Hematopoietic multipotent progenitor cell (in vitro differentiated cells): ENCODE results near the gene DLD. TPM values are rescaled to one million over a fixed set of nuclear protein-coding genes. Genes with fewer than 3 reads are reported as not detected.
"Not testable (repeated sequence)": the region's sequence is repeated elsewhere in the genome, so short reads cannot be mapped to it uniquely, and the experiment has no call there.

Experiments
- DNase-seq, 3 donors: peaks; one replicate each; pipeline ENCODE4 v3.0.0-alpha.2; 2011 to 2015; ENCODE audit warnings: low read depth in 2 of 3, low spot score in 2 of 3
- total RNA-seq: library from RNA; depleted of rRNA; stranded (reverse); fragments of >200 nt; gene quantifications from one replicate; pipeline ENCODE4 v1.2.3, GENCODE V29; 2012

DLD gene
- 37.7 TPM for total RNA-seq

DNA sequence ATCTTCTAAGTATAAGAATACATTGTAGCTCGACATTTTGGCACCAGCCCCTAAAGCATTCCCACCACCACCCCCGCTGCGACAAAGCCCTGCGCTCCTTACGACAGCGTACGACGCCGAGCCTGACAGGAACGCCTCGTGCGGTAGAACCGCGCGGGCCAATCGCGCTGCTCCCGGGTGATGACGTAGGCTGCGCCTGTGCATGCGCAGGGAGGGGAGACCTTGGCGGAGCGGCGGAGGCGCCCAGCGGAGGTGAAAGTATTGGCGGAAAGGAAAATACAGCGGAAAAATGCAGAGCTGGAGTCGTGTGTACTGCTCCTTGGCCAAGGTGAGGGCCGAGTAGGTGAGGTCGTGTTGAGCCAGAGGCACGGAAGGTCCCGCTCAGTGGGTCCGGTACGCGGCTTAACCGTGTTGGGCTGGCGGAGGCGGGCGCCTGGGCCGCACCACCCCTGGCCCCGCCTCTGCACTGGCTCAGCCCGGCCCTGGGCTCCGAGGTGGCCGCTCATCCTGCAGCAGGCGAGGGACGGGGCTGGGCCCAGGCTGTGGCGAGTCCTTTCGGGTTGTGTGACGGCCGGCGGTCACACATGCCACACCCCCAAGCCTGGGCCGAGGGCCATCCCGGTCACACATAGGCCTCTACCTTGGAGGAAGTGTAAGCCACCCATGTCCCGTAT lies at the start of gene DLD:
Gene DLD (plus strand): TSS at position 222 of the 674 bp plus-strand sequence. CDS start 68 bp downstream, at position 290.
- peak; percentile 81 to 95 (median 93) for DNase-seq

DNA sequence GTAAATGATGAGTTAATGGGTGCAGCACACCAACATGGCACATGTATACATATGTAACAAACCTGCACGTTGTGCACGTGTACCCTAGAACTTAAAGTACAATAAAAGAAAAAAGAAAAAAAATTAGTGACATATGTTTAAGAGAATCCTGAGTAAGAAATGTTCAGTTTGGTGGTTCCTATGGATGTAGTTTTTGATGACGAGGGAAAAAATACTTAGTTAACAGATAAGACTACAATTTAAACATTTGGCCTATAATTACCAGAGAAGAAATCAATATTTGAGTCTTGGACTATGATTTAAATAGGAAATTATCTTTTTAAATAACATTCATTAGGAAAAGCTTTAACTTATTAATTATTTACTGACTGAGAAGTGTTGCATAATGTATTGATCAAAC lies 48.8 kb upstream of the DLD start:
- DNase-seq: no peak

DNA sequence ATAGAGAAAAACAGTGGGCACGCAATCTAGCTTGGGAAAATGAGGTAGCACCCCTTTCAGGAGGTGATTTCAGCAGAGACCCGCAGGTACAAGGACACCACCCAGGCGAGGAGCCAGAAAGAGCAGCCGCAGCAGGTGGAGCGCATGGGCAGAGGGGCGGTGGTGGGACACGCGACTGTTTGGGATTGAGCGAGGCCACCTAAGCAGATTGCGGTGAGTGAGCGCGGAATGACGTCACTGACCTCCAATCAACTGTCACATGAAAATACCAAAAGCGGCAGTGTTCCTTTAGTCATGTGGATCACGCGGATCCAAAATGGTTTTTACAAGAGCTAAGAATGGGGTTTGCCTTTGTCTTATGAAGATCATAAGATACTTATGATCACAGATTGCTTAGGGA lies 47.8 kb upstream of the DLD start:
- DNase-seq: no peak

- peak in 2 of 3 donors; percentile 39 to 87 for DNase-seq
Observed at GRCh38 chr7:107846324-107846723, 44.7 kb upstream of the DLD start.

- DNase-seq: no peak
Observed at GRCh38 chr7:107847168-107847835, 43.7 kb upstream of the DLD start.

GRCh38 chr7:107847836-107848175 lies 43.2 kb upstream of the DLD start:
- DNase-seq: not testable (repeated sequence)

GRCh38 chr7:107848211-107848610 lies 42.8 kb upstream of the DLD start:
- not testable (repeated sequence) for DNase-seq

DNA sequence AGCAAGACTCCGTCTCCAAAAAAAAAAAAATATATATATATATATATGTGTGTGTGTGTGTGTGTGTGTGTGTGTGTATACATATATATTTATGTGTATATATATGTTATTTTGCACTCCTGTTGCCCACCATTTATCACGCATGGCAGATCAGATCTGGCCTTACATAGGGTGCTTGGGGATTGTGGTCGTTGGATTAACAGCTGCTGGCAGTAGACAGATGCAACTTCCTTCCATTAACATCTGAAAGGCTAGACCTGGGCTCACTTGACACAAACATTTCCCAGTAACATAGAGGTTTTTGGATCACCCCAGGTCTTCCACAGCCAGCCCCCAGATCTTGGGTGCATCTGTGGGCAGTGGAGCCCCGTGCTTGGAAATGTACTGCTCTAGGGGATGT lies 40.8 kb upstream of the DLD start:
- peak in 1 of 3 donors; percentile 26 for DNase-seq

- no peak for DNase-seq
Observed at GRCh38 chr7:107850643-107851042, 40.3 kb upstream of the DLD start.

GRCh38 chr7:107854454-107854853 lies 36.5 kb upstream of the DLD start:
- DNase-seq: no peak

- DNase-seq: no peak
Observed at GRCh38 chr7:107854989-107855388, 36.0 kb upstream of the DLD start.

- DNase-seq: peak in 1 of 3 donors; percentile 26
Observed at GRCh38 chr7:107856806-107857540, 34.0 kb upstream of the DLD start.

DNA sequence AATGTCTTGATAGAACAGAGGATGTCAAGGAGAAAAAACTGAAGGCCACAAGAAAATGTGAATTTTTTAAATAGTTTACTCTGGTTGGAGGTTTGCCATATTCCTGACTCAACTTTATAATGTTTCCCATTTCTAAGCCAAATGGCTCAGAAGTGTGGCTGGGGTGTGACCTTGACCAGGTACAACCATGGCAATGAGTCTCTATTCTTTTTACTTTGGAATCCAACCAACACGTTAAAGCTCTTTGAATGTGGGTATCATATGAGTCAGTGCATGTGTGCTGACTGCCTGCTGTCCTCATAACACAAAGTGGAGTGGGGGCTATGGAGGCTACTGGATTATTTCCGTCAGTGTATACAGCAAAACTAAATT lies 33.5 kb upstream of the DLD start:
- no peak for DNase-seq

GRCh38 chr7:107858280-107858679 lies 32.7 kb upstream of the DLD start:
- DNase-seq: no peak

- no peak for DNase-seq
Observed at GRCh38 chr7:107860279-107860961, 30.6 kb upstream of the DLD start.

GRCh38 chr7:107860981-107861652 lies 29.9 kb upstream of the DLD start:
- DNase-seq: no peak

DNA sequence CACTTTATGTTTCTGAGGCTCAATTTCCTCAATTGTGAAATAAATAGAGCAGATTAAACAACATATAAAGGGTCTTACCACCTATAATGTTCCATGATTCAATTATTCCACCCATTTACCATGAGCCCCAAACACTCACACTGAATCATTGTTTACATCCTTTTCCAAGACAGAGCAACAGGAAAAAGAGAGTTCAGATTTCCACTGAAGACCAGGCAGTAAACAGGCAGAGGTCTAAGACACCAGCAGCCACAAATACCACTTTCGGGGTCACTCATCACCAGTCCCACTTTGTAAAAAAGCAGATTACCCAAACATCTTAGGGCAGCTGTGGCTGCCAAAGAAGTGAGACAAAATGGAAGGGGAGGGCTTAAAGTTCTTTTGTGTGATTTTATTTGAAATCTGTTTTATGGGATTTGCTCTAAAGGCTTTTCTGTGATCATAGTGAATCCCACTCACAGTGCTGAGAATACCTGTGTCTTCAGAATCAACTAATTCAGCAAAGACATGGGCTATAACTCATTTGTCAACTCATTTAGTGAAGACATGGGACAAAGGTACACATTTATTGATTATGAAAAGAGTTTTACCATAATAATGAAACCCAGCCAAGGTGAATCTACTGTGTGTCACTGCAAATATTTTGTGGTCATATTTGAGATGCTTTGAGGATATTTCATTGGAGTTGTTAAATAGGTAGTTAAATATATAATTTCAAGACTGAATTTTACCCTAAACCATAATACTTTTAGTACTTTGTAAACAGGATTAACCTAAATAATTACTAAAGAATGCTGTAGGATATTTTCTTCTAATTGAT lies 24.8 kb upstream of the DLD start:
- no peak for DNase-seq

DNA sequence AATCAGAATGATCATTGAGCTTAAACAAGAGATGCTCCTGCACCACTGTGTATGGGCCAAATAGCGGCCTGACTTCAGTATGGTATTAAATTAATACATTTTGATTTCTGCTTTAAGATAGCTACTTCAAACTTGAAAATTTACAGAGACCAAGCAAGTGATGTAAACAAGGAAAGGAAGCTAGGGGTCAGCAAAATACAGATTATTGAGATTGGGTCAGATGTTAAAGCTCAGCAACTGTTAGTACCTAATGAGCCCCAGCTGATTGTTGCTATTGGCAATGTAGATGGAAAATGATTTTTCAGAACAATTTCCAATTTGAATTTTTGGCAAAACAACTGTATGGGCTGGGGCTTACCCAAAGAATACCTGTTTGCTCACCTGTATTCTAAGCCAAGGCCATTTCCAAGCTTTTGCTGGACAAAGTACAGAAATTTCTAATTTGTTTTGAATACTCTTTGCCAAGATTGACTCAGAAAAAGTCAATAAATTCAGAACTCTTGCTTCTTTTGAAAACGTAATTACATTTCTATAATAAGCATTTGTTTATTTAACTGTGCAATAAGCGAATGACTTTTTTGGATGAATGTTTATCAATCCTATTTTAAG lies 23.0 kb upstream of the DLD start:
- no peak for DNase-seq

DNA sequence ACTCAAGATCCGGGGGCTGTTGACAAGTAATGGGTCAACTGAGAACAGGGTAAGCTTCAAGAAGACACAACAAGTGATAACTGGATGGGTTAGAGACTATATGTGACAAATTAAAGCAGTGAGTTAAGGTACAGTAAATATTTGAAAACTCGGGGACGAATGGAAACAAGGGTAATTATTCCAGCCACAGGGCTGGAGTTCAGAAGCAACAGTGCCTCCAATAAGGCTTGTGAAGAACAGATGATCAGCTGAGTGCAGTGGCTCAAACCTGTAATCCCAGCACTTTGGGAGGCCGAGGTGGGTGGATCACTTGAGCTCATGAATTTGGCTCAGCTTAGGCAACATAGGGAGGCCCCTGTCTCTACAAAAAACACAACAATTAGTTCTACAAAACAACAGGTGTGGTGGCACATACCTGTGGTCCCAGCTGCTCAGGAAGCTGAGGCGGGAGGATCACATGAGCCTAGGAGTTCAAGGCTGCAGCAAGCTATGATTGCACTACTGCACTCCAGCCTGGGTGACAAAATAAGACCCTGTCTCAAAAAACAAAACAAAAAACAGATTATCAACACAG lies 20.5 kb upstream of the DLD start:
- no peak for DNase-seq
